Kidney epithelial cell (primary cell): ENCODE data around the gene CNOT1. TPM values are rescaled to one million over a fixed set of nuclear protein-coding genes. Genes with fewer than 3 reads are reported as not detected.

Source experiments
- DNase-seq: peaks from one replicate; pipeline ENCODE4 v3.0.0-alpha.2; 2010; ENCODE audit warnings: low read depth
- H3K27me3 ChIP-seq: 2 replicates; pipeline ENCODE4 v1.6.0; 2011; ENCODE audit warnings: low read length; ENCODE audit not compliant: control insufficient read depth, insufficient read depth
- H3K36me3 ChIP-seq: 2 replicates; pipeline ENCODE4 v1.5.1; 2011; ENCODE audit warnings: low read length; ENCODE audit not compliant: control insufficient read depth, insufficient read depth
- H3K4me3 ChIP-seq: 2 replicates; pipeline ENCODE4 v1.5.1; 2011; ENCODE audit warnings: low read depth, mild to moderate bottlenecking, control low read depth, low read length
- total RNA-seq: library from RNA; depleted of rRNA; stranded (reverse); fragments of >200 nt; gene quantifications from 2 replicates; pipeline ENCODE4 v1.2.3, GENCODE V29; 2015
- TF ChIP-seq, protein P1 (sequence below): IDR thresholded peaks from 2 replicates; pipeline ENCODE4 v1.5.1; 2011; ENCODE audit warnings: mild to moderate bottlenecking, moderate library complexity, low read length, control low read depth, inconsistent platforms; ENCODE audit not compliant: insufficient read depth, poor library complexity, severe bottlenecking

Gene CNOT1
- total RNA-seq, 1 donor from 2014 or later = 132 TPM

GRCh38 chr16:58608601-58609136 lies 21.0 kb downstream of the CNOT1 start:
- no peak overlapping the region for H3K4me3 ChIP-seq
- H3K36me3 ChIP-seq = no peaks in the 10 kb centered on the region
- no peak for DNase-seq
- no peaks in the 10 kb centered on the region for H3K27me3 ChIP-seq
- TF ChIP-seq, protein P1, sequence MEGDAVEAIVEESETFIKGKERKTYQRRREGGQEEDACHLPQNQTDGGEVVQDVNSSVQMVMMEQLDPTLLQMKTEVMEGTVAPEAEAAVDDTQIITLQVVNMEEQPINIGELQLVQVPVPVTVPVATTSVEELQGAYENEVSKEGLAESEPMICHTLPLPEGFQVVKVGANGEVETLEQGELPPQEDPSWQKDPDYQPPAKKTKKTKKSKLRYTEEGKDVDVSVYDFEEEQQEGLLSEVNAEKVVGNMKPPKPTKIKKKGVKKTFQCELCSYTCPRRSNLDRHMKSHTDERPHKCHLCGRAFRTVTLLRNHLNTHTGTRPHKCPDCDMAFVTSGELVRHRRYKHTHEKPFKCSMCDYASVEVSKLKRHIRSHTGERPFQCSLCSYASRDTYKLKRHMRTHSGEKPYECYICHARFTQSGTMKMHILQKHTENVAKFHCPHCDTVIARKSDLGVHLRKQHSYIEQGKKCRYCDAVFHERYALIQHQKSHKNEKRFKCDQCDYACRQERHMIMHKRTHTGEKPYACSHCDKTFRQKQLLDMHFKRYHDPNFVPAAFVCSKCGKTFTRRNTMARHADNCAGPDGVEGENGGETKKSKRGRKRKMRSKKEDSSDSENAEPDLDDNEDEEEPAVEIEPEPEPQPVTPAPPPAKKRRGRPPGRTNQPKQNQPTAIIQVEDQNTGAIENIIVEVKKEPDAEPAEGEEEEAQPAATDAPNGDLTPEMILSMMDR = no peak

GRCh38 chr16:58605562-58605961 lies 24.1 kb downstream of the CNOT1 start:
- Histone ChIP-seq H3K36me3 (no peaks in the 10 kb centered on the region), H3K4me3 (no peak overlapping the region), H3K27me3 (no peaks in the 10 kb centered on the region)
- TF ChIP-seq, protein P1 = no peak
- DNase-seq = no peak

- TF ChIP-seq, protein P1 = no peak
- H3K4me3 ChIP-seq = no peak overlapping the region
- H3K36me3 ChIP-seq = no peaks in the 10 kb centered on the region
- H3K27me3 ChIP-seq = no peaks in the 10 kb centered on the region
- DNase-seq = no peak
Measured at GRCh38 chr16:58591083-58591482, 38.5 kb downstream of the CNOT1 start.

GRCh38 chr16:58589326-58589905 lies 40.2 kb downstream of the CNOT1 start:
- Histone ChIP-seq H3K36me3 (no peaks in the 10 kb centered on the region), H3K27me3 (no peaks in the 10 kb centered on the region), H3K4me3 (no peak overlapping the region)
- no peak for DNase-seq
- TF ChIP-seq, protein P1 = no peak

- TF ChIP-seq, protein P1 = no peak
- Histone ChIP-seq H3K4me3 (no peak overlapping the region), H3K27me3 (no peaks in the 10 kb centered on the region), H3K36me3 (no peaks in the 10 kb centered on the region)
- DNase-seq = no peak
Measured at GRCh38 chr16:58588406-58588805, 41.2 kb downstream of the CNOT1 start.

DNA sequence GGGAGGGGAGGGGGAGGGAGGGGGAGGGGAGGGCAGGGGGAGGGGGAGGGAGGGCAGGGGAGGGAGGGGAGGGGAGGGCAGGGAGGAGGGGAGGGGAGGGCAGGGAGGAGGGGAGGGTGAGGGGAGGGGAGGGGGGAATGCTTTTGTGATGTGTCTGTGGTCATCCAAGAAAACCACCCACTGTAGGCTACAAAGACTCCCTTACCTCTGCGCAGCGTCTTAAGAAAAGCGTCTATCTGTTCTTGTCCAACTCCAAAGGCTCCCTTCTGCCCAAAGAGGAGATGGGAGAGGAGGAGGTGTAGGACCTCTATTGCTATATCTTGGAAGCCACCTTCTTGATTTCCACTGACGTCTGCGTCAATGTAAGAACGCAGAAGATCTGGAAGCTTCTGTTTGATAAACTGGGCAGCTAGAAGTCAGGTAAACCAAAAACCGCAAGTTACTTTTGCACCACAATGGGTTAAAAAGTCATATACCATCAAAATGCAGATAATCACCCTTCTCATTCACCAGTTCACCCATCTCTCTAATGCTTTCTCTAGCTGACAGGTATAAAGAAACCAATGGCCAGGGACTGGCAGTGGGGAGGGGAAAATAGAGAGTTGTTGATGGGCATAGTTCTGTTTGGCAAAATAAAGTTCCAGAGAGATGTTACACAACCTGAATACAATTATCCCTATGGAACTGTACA lies 43.1 kb downstream of the CNOT1 start:
- DNase-seq = no peak
- TF ChIP-seq, protein P1 = no peak
- Histone ChIP-seq H3K4me3 (no peak overlapping the region), H3K36me3 (no peaks in the 10 kb centered on the region), H3K27me3 (no peaks in the 10 kb centered on the region)
